ENCODE data around the gene NSUN6.

DNA sequence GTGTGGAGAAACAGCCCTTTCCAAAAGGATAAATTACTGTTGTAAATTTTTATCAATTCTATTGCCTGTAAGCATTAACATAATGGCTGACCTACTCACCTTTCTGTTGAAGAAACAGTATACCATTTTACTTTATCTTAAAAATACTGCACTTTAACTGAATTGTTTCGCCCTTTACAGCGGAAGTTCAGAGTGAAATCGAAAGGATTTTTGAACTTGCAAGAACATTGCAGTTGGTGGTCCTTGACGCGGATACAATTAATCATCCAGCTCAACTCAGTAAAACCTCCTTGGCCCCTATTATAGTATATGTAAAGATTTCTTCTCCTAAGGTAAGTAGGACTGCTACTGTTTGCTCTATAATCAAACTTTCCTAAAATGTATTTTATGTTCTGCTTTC, 117.5 kb downstream of the NSUN6 start:
- TF ChIP-seq GATA2 (IDR thresholded peaks at IDR 0.05; ENCODE audit: low read depth, low read length) (no peak), GATA3 (IDR thresholded peaks at IDR 0.05; ENCODE audit: low read depth, low read length) (no peak)
